HCT116 (cell line): Measurements from ENCODE around the gene TACC3. TPM values are rescaled to one million over a fixed set of nuclear protein-coding genes. Genes with fewer than 3 reads are reported as not detected.
A peak's percentile ranks its signal among the peaks of the same experiment; 100 is the strongest.

ENCODE experiments used
- ATAC-seq: fragments of 200-7000 bp; cut with Tn5 transposase; 2 replicates; pipeline ENCODE4 v1.9.1; 2020; ENCODE audit warnings: mild to moderate bottlenecking, moderate library complexity
- BruUV-seq: library from RNA; stranded (reverse); fragments of 400-500 nt; replicated peaks from 2 replicates; lab custom pipeline; 2021; lab: Mats Ljungman, UMichigan
- CTCF ChIA-PET: fragments of 300-600 bp; sonication (Branson Sonifier 250); formaldehyde crosslinking; loops from one replicate; lab custom pipeline; 2021; ENCODE audit warnings: antibody characterized with exemption; lab: Charles Lee
- POLR2A ChIA-PET: fragments of 300-600, 350-600 bp; sonication (Branson Sonifier 250); formaldehyde crosslinking; loops from one replicate; lab custom pipeline; 2021; ENCODE audit warnings: antibody characterized with exemption; lab: Charles Lee
- RAD21 ChIA-PET, 2 experiments: fragments of 300-600 bp; sonication (Branson Sonifier 250); formaldehyde crosslinking; loops; one replicate each; lab custom pipeline; 2023; ENCODE audit warnings: low total read pairs in 2 of 2; ENCODE audit not compliant: uncharacterized antibody in 2 of 2, unreplicated experiment in 2 of 2, low non-redundant PET in 1 of 2; lab: Charles Lee
- DNase-seq: peaks from one replicate; pipeline ENCODE4 v3.0.0-alpha.2; 2010; ENCODE audit warnings: low read depth, low spot score
- H2AFZ ChIP-seq: fragments of 200-600 bp; shearing (Covaris generic), sonication (generic); 2 replicates; pipeline ENCODE4 v1.6.1; 2017; ENCODE audit warnings: low read depth, mixed run types, mixed read lengths, antibody characterized with exemption, low read length; ENCODE audit not compliant: poor library complexity, severe bottlenecking
- H3K27ac ChIP-seq: 2 replicates; pipeline ENCODE4 v1.5.1; 2012; ENCODE audit warnings: low read depth, low read length
- H3K27me3 ChIP-seq: fragments of 200-600 bp; sonication (generic); 2 replicates; pipeline ENCODE4 v1.6.1; 2016; ENCODE audit warnings: mixed run types, low read length, mixed read lengths; ENCODE audit not compliant: insufficient read depth
- H3K36me3 ChIP-seq, 2 experiments: fragments of 200-500 bp in 1 of 2; fragments of 200-600 bp in 1 of 2; sonication (Bioruptor generic) in 1 of 2; sonication (generic) in 1 of 2; 2 replicates each; pipeline versions ENCODE4 v1.5.1 to v1.6.1; 2014 to 2016; ENCODE audit warnings: low read length in 2 of 2, inconsistent platforms in 1 of 2, mixed read lengths in 1 of 2, mixed run types in 1 of 2; ENCODE audit not compliant: insufficient read depth in 2 of 2, control insufficient read depth in 1 of 2
- H3K4me1 ChIP-seq, 2 experiments: fragments of 200-600 bp in 1 of 2; sonication (generic) in 1 of 2; 2 replicates each; pipeline versions ENCODE4 v1.5.1 to v1.6.1; 2012 to 2017; ENCODE audit warnings: low read length in 2 of 2, inconsistent platforms in 1 of 2, mild to moderate bottlenecking in 1 of 2, mixed read lengths in 1 of 2, mixed run types in 1 of 2, moderate library complexity in 1 of 2; ENCODE audit not compliant: insufficient read depth in 2 of 2, control insufficient read depth in 1 of 2
- H3K4me2 ChIP-seq: fragments of 200-600 bp; sonication (generic); 2 replicates; pipeline ENCODE4 v1.6.1; 2017; ENCODE audit warnings: mixed run types, low read length, mixed read lengths
- H3K4me3 ChIP-seq, 2 experiments: fragments of 200-600 bp in 1 of 2; sonication (generic) in 1 of 2; replicated peaks in 1 of 2; 2 replicates each; pipeline ENCODE4 v1.5.1; 2011 to 2016; ENCODE audit warnings: low read length in 2 of 2, control low read depth in 1 of 2, low read depth in 1 of 2, mild to moderate bottlenecking in 1 of 2, mixed read lengths in 1 of 2, mixed run types in 1 of 2
- H3K79me2 ChIP-seq: fragments of 200-600 bp; sonication (generic); 2 replicates; pipeline ENCODE4 v1.6.1; 2017; ENCODE audit warnings: mild to moderate bottlenecking, mixed run types, low read length, moderate library complexity, mixed read lengths; ENCODE audit not compliant: insufficient read depth
- H3K9ac ChIP-seq: fragments of 200-600 bp; sonication (generic); 2 replicates; pipeline ENCODE4 v1.6.1; 2016; ENCODE audit warnings: low read length, mixed read lengths
- H3K9me2 ChIP-seq: fragments of 200-600 bp; sonication (generic), shearing (Covaris generic); 2 replicates; pipeline ENCODE4 v1.6.1; 2017; ENCODE audit warnings: mixed run types, mild to moderate bottlenecking, moderate library complexity; ENCODE audit not compliant: insufficient read depth
- H3K9me3 ChIP-seq, 2 experiments: fragments of 200-500 bp in 1 of 2; fragments of 200-600 bp in 1 of 2; sonication (Bioruptor generic) in 1 of 2; sonication (generic) in 1 of 2; 2 replicates each; pipeline ENCODE4 v1.6.1; 2014 to 2017; ENCODE audit warnings: low read length in 2 of 2, mixed read lengths in 2 of 2, inconsistent platforms in 1 of 2, low read depth in 1 of 2, mild to moderate bottlenecking in 1 of 2, mixed run types in 1 of 2, moderate library complexity in 1 of 2; ENCODE audit not compliant: control insufficient read depth in 1 of 2, insufficient read depth in 1 of 2
- H4K20me1 ChIP-seq: fragments of 200-600 bp; sonication (generic), shearing (Covaris generic); 2 replicates; pipeline ENCODE4 v1.6.1; 2017; ENCODE audit warnings: mixed run types, mild to moderate bottlenecking, moderate library complexity; ENCODE audit not compliant: insufficient read depth
- CBX3 ChIP-seq: IDR thresholded peaks from 2 replicates; pipeline ENCODE4 v1.6.1; 2012; ENCODE audit warnings: low read depth
- EZH2 ChIP-seq: fragments of 200-600 bp; sonication (generic); IDR thresholded peaks from 2 replicates; pipeline ENCODE4 v1.6.1; 2017; ENCODE audit warnings: antibody characterized with exemption, mixed run types
- SP1 ChIP-seq: IDR thresholded peaks from 2 replicates; pipeline ENCODE4 v1.6.1; 2012; ENCODE audit warnings: low read depth
- SRF ChIP-seq: IDR thresholded peaks from 2 replicates; pipeline ENCODE4 v1.6.1; 2012; ENCODE audit warnings: low read depth
- TCF7L2 ChIP-seq: IDR thresholded peaks from 2 replicates; pipeline ENCODE4 v1.7.0; 2011; ENCODE audit warnings: borderline replicate concordance, inconsistent platforms; ENCODE audit not compliant: insufficient read depth, insufficient read length; ENCODE audit errors: extremely low read depth
- YY1 ChIP-seq: IDR thresholded peaks from 2 replicates; pipeline ENCODE4 v1.6.1; 2011; ENCODE audit warnings: low read length, low read depth, moderate library complexity, mild to moderate bottlenecking; ENCODE audit not compliant: insufficient replicate concordance; ENCODE audit errors: extremely low read depth
- ZFX ChIP-seq: fragments of 450-650 bp; IDR thresholded peaks from 2 replicates; pipeline ENCODE4 v1.6.1; 2017
- ZNF274 ChIP-seq: fragments of 200-500 bp; sonication (Bioruptor generic); IDR thresholded peaks from 2 replicates; pipeline ENCODE4 v1.6.1; 2014; ENCODE audit warnings: mild to moderate bottlenecking, low read depth, low read length, inconsistent platforms
- intact Hi-C: fragments of 100-400 bp; cut with micrococcal nuclease; formaldehyde crosslinking; loops from 2 replicates; pipeline ENCODE4 v1.10.0; 2022
- total RNA-seq: library from RNA; stranded (reverse); gene quantifications from one replicate; pipeline ENCODE4 v1.2.1, GENCODE V29; 2021; ENCODE audit not compliant: unreplicated experiment

Gene TACC3
- total RNA-seq, 1 experiment from 2014 or later: 106 TPM

- ChIA-PET POLR2A (interaction anchor here (0.9 kb wide), 1 partner anchor 10 kb away, joined by 5 read pairs; no protein-coding TSS in a partner anchor), CTCF (interaction anchor here (1.4 to 2.0 kb wide), 3 partner anchors 10 to 44 kb away, joined by 4 to 7 read pairs (median 4); no protein-coding TSS in a partner anchor), RAD21 (no interaction called here)
- TF ChIP-seq SRF: no peak
- TF ChIP-seq ZFX: no peak
- no peak for TF ChIP-seq EZH2
- TF ChIP-seq ZNF274: no peak
- TF ChIP-seq CBX3: no peak
- no peak for TF ChIP-seq YY1
- no peak for TF ChIP-seq SP1
- no peak for TF ChIP-seq TCF7L2
- H3K4me3 ChIP-seq: no peak overlapping the region
- H4K20me1 ChIP-seq: no peaks in the 10 kb centered on the region
- H3K36me3 ChIP-seq: no peaks in the 10 kb centered on the region
- no peaks in the 10 kb centered on the region for H3K9me2 ChIP-seq
- no peak for DNase-seq
- peaks cover 6 to 23% of the 10 kb centered on the region in 2 experiments; a peak in 3 of 4 replicates for H3K4me1 ChIP-seq
- ATAC-seq: no peak
- peak overlapping the region; percentile 32; the same call in 1 of the 2 replicates for H3K27ac ChIP-seq
- H3K4me2 ChIP-seq: peak overlapping the region; percentile 43
- H2AFZ ChIP-seq: no peak overlapping the region
- intact Hi-C loops: no loop called here
- peaks cover 15% of the 10 kb centered on the region; the same call in 1 of the 2 replicates for H3K79me2 ChIP-seq
- no peaks in the 10 kb centered on the region for H3K9me3 ChIP-seq
- BruUV-seq: no TSS peak
- no peaks in the 10 kb centered on the region for H3K27me3 ChIP-seq
- no peak overlapping the region for H3K9ac ChIP-seq
These were observed 71.0 kb downstream of the TACC3 start for GRCh38 chr4:1792158-1792831.
